Stimulated activated CD8-positive, alpha-beta memory T cell treated with anti-CD3 and anti-CD28 coated beads, Interleukin-12 subunit alpha, Interleukin-12 subunit beta, amount 100 ng/mL, for 24 hours (primary cell): ENCODE measurements around the gene RFX8.
"Not testable (repeated sequence)": the region's sequence is repeated elsewhere in the genome, so short reads cannot be mapped to it uniquely, and the experiment has no call there.

Experiments
- DNase-seq: peaks from one replicate; pipeline ENCODE4 v3.0.0-alpha.2; 2020; ENCODE audit errors: extremely low read depth

Gene RFX8

GRCh38 chr2:101379091-101379490, 95.8 kb downstream of the RFX8 start:
- DNase-seq, result no peak

DNA sequence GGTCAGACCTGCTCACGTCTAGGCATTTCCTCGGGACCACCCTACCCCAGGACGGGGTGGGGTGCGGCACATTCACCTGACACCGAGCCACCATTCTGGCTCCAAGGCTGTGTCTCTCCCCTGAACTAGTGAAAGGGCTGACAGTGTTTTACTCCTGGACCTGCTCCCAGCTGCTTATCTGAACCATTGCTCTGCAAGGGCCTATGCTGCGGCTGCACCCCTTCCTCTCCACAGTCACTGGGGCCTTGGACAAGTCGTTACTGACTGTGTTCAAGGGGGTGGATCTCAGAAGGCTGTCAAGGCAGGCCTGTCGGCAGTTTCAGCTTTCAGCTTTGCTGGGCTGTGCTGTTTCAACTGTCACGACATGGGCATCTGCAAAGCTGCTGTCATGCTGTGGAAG, 99.3 kb downstream of the RFX8 start:
- DNase-seq, result no peak

DNA sequence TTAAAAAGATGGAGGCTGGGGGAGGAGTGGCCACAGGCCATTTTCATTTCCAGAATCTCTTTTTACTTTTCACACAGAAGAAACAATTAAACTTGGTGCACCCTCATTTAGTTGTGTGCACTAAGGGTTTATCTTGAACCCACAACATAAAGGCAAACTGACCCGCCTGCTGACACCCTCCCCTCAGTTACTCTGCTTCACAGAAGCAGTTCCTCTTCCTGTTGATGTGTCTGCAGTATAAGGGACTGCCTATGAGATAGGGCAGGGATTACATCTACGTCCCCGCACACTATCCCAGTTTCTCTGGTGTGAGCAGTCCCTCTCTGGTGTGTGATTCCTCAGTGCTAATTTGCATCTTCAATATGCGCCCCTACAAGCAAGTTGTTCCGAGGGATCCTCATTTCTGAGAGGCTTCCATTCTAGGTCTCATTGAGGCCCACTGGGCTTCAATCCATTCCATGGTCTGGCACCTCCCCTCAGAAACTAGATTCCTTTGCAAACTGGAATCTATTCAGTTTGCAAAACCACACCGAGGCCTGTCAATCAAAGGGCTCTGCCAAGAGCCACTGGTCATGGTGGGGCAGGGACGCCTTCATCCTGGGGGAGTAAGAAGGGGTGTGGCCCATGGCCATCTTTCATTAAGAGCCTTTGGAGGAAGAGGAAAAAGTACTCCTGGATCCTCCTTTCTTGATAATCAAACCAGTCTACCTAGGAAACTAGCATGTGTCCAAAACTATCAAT, 99.9 kb downstream of the RFX8 start:
- DNase-seq, result no peak

- no peak for DNase-seq
These were observed 102.1 kb downstream of the RFX8 start for GRCh38 chr2:101372792-101373191.

GRCh38 chr2:101371636-101372035, 103.3 kb downstream of the RFX8 start:
- no peak for DNase-seq

GRCh38 chr2:101369100-101369499, 105.8 kb downstream of the RFX8 start:
- no peak for DNase-seq

DNA sequence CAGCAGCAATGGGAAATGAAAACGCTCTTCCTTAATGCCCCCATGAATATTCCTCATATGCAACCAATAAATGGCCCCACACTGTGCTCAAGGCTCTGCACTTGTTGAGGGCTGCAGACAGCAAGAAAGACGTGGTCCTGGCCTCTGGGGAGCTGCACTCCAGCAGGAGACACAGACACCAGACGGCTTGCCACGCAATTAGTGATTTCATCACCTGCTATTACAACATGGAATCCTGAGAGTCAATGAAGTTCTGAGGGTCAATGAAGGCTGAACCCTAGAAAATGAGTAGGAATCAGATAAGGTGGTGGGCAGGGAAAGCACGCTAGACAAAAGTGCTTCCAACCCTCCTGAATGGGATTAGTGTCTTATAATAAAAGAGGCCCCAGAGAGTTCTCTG, 106.5 kb downstream of the RFX8 start:
- DNase-seq, result no peak

GRCh38 chr2:101367508-101367907, 107.4 kb downstream of the RFX8 start:
- DNase-seq, result no peak

- DNase-seq, result no peak
These were observed 110.0 kb downstream of the RFX8 start for GRCh38 chr2:101364878-101365277.

DNA sequence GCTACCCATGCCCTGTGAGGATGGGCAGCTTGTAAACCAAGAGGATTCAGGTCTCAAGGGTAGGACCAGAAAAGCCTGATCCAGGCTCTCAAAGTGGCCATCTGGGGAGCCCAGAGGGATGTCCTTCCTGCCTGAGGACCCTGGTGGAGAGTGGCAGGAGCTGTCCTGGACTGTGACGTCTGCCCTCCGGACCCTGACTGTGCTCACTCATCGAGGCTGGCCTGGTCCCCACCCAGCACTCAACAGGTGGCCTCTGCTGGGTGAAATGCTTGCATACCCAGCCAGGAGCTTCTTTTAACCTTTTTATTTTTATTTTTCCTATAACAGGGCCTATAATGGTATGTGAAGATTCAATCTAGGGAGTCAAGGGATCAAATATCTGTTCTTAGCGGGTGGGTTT, 112.1 kb downstream of the RFX8 start:
- DNase-seq, result no peak

- DNase-seq, result no peak
These were observed 112.6 kb downstream of the RFX8 start for GRCh38 chr2:101362316-101362715.

GRCh38 chr2:101361522-101361921, 113.4 kb downstream of the RFX8 start:
- DNase-seq, result no peak

DNA sequence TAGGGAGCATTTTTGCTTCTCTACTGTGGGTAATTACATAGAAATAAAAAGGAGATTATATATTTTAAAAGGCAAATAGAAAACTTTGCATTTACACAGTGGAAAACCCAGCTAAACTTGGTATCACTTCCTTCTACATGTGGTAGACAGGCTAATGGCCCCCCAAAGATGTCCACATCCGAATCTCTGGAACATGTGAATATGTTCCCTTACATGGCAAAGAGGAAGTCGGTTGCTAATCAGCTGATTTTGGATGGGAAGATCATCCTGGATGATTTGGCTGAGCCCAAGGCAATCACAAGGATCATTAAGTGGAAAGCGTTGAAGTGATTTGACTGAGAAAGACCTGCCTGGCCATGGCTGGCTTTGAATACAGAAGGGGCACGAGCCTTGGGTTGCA, 113.8 kb downstream of the RFX8 start:
- DNase-seq, result no peak

DNA sequence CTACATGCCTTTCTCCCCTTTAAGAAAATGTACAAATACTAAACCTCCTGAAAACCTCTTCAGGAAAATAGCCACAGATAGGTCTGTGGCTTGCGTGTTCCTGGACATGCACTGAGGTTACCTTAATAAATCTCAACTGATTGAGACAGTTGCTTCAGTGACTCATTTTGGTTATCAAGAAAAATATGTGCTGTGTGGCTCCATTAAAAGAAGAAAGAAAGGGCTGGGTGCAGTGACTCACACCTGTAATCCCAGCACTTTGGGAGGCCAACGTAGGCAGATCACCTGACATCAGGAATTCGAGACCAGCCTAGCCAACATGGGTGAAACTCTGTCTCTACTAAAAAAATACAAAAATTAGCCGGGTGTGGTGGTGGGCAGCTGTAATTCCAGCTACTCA, 114.7 kb downstream of the RFX8 start:
- DNase-seq, result no peak

- DNase-seq, result no peak
These were observed 115.4 kb downstream of the RFX8 start for GRCh38 chr2:101359410-101359954.

DNA sequence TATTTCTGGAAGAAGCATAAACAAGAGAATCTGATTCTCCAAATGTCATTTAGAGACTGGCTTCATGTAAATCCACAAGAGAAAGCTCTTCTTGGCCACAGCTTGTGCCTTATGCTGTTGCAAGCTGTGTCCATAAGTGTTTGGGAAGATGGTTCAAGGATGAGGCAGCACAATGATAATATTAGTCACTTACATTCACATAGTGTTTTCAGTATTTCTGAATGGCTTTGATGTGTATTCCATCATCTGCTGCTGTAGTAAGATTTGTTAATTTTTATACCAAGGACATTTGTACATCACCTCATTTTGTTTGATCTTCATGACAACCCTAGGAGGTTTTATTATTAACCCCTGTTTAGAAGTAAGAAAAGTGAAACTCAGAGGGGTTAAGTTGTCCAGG, 117.5 kb downstream of the RFX8 start:
- DNase-seq, result no peak

DNA sequence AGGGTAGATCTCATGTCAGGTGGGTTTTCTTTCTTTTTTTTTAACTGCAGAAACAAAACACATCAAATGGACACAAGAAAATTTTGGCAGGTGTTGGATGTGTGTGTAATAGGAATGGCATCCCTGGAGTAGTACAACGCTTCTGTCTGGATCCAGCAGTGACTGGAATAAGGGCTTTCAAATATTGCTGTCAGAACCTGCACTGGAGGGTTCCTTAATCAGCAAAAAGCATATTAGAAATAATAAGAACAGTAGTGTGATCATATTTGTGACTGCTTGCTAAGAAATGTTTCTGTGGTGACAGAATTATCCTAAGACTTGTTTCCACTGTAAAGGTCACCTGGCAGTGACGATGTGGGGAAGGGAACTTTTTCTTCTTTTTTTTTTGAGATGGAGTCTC, 118.4 kb downstream of the RFX8 start:
- no peak for DNase-seq

GRCh38 chr2:101356055-101356454, 118.9 kb downstream of the RFX8 start:
- no peak for DNase-seq

- DNase-seq, result no peak
These were observed 119.4 kb downstream of the RFX8 start for GRCh38 chr2:101355401-101356054.

GRCh38 chr2:101354420-101355311, 120.2 kb downstream of the RFX8 start:
- no peak for DNase-seq

DNA sequence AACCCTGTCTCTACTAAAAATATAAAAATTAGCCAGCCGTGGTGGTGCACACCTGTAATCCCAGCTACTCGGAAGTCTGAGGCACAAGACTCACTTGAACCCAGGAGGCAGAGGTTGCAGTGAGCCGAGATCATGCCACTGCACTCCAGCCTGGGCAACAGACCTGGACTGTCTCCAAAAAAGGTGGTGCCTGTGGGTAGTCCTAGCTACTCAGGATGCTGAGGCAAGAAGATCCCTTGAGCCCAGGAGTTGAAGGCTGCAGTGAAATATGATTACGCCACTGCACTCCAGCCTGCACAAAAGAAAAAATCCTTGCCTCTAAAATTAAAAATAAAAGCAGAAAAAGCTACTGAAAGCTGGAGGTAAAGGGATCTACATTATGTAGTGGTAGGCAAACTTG, 122.3 kb downstream of the RFX8 start:
- not testable (repeated sequence) for DNase-seq

- no peak for DNase-seq
These were observed 123.7 kb downstream of the RFX8 start for GRCh38 chr2:101351207-101351606.
